ENCODE data around the gene LRRC7. TPM values are rescaled to one million over a fixed set of nuclear protein-coding genes. Genes with fewer than 3 reads are reported as not detected.
"Not testable (repeated sequence)": the region's sequence is repeated elsewhere in the genome, so short reads cannot be mapped to it uniquely, and the experiment has no call there.

LRRC7 gene
- total RNA-seq, 4 donors from 2014 or later, result 0.12 to 0.32 TPM; not detected in 2

DNA sequence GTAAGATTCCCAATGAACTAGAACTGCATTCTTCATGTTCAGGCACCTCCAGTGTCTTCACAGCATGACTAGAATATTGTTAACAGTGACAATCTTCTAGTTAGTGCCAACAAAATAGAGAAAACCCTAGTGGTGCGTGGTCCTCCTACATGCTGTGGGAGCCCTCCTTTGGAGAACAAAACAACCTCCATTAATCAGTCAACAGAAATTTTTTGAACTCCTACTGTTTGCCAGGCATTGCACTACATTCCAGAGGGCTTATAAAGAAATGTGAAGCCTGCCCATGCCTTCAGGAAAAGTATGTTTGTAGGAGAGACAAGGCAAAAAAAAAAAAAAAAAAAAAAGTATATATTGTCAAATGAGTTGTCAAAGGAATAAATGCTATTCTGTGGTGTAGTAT lies 385.0 kb downstream of the LRRC7 start:
- TF ChIP-seq, protein P1, sequence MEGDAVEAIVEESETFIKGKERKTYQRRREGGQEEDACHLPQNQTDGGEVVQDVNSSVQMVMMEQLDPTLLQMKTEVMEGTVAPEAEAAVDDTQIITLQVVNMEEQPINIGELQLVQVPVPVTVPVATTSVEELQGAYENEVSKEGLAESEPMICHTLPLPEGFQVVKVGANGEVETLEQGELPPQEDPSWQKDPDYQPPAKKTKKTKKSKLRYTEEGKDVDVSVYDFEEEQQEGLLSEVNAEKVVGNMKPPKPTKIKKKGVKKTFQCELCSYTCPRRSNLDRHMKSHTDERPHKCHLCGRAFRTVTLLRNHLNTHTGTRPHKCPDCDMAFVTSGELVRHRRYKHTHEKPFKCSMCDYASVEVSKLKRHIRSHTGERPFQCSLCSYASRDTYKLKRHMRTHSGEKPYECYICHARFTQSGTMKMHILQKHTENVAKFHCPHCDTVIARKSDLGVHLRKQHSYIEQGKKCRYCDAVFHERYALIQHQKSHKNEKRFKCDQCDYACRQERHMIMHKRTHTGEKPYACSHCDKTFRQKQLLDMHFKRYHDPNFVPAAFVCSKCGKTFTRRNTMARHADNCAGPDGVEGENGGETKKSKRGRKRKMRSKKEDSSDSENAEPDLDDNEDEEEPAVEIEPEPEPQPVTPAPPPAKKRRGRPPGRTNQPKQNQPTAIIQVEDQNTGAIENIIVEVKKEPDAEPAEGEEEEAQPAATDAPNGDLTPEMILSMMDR (IDR thresholded peaks at IDR 0.05), result no peak
- DNase-seq (ENCODE audit: low spot score) (no peak), ATAC-seq (ENCODE audit: low FRiP score) (no peak)

DNA sequence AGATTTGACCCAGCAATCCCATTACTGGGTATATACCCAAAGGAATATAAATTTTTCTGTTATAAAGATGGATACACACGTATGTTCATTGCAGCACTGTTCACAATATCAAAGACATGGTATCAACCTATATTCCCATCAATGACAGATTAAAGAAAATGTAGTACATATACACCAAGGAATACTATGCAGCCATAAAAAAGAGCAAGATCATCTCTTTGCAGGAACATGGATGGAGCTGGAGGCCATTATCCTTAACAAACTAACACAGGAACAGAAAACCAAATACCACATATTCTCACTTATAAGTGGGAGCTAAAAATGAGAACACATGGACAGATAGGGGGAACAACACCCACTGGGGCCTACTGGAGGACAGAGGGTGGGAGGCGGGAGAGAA lies 394.7 kb downstream of the LRRC7 start:
- not testable (repeated sequence) for ATAC-seq (ENCODE audit: low FRiP score); DNase-seq (ENCODE audit: low spot score)

DNA sequence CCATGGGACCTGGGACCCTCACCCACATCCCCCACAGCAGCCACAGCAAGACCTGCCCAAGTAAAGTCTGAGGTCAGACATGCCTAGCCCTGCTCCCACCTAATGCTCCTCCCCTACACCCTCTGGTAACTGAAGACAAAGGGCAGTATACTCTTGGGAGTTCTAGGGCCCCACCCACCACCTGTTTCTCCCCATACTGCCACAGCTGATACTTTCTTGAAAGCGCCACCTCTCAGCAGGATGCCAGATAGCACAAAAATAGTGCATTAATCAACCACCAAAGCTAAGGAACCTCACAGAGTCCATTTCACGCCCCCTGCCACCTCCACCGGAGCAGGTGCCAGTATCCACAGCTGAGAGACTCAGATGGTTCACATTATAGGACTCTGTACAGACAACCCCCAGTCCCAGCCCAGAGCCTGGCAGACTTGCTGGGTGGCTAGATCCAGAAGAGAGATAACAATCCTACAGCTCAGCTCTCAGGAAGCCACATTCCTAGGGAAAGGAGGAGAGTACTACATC lies 399.6 kb downstream of the LRRC7 start:
- DNase-seq (ENCODE audit: low spot score), result no peak
- ATAC-seq (ENCODE audit: low FRiP score), result no peak
- TF ChIP-seq, protein P1 (IDR thresholded peaks at IDR 0.05), result no peak

DNA sequence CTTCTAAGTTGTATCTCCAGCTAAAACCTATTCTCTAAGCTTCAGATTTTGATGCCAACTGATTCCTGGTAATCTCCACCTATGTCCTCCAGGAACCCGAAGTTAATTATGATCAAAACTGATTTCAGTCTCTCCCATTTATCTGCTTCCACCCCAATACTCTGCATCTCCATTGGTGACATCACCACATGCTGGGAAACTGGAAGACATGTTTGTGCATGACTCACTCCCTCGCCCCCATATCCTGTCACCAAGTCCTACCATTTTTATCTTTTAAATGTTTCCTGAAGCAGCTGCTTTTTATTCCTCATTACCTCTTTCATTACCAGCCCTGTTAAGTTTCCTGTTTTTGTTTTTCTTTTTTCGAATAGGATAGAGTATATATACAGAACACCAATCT lies 409.2 kb downstream of the LRRC7 start:
- no peak for DNase-seq (ENCODE audit: low spot score)
- ATAC-seq (ENCODE audit: low FRiP score), result no peak
- TF ChIP-seq, protein P1 (IDR thresholded peaks at IDR 0.05), result no peak

DNA sequence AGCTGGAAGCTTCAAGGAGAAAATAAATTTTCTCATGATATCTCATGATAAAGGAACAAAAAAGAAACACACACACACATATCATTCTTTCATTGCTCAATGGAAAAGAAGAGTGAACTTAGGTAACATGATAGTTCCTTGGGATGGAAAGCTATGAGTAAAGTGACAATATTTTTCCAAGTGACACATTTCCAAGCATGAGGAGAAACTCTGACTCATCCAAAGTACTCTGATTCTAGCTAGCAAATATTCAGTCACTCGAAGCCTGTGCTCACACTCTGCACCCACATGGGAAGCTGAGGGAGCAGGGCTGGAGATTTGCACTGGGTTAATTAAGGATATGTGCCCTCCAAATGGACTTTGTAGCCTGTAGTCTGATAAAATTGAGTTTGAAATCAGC lies 415.3 kb downstream of the LRRC7 start:
- DNase-seq (ENCODE audit: low spot score) (no peak), ATAC-seq (ENCODE audit: low FRiP score) (no peak)
- TF ChIP-seq, protein P1 (IDR thresholded peaks at IDR 0.05), result no peak

DNA sequence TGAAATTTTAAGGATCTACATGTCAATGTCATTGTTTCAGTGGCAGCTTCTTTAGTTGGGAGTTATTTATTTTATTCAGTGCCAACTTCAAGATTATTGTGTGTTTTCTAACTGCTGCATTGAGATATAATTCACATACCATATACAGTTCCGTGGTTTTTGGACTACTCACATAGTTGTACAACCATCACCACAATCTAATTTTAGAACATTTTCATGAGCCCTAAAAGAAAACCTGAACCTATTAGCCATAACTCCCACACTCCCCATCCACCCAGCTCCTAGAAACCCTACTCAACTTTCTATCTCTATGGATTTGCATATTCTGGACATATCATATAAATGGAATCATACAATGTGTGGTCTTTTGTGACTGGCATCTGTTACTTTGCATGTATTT lies 417.7 kb downstream of the LRRC7 start:
- DNase-seq (ENCODE audit: low spot score) (no peak), ATAC-seq (ENCODE audit: low FRiP score) (no peak)
- TF ChIP-seq, protein P1 (IDR thresholded peaks at IDR 0.05), result no peak

DNA sequence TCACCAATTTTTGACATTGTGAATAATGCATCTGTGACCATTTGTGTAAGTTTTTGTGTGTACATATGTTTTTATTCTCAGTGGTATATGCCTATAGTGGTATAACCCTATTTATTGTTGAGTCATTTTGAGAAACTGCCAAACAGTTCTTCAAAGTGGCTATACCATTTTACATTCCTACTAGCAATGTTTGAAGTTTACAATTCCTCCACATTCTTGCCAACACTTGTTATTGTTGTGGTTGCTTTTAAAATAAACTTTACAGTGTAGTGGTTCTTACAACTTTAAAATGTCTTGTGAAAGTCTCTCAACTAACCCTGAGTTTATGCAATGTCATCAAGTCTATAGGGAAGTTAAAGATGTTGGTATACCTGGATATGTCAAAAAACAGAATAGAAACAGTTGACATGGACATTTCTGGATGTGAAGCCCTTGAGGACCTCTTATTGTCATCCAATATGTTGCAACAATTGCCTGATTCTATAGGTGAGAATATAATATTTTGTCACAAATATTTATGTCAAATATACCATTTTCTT lies 418.2 kb downstream of the LRRC7 start:
- ATAC-seq (ENCODE audit: low FRiP score) (no peak), DNase-seq (ENCODE audit: low spot score) (no peak)

More for the DNA sequence above, 418.2 kb downstream of the LRRC7 start:
- TF ChIP-seq, protein P1 (IDR thresholded peaks at IDR 0.05), result no peak

Data from omental fat pad (tissue), 4 donors.